C4-2B (cell line): Measurements from ENCODE around the gene C2CD4C.

Experiments
- H3K27ac ChIP-seq: fragments of 450-650 bp; 2 replicates; pipeline ENCODE4 v1.5.1; 2017
- CTCF ChIP-seq: fragments of 450-650 bp; conservative IDR thresholded peaks from 2 replicates; pipeline ENCODE4 v1.5.1; 2017; ENCODE audit warnings: mild to moderate bottlenecking
- ZFX ChIP-seq: fragments of 450-650 bp; IDR thresholded peaks from 2 replicates; pipeline ENCODE4 v1.6.1; 2017

C2CD4C gene

DNA sequence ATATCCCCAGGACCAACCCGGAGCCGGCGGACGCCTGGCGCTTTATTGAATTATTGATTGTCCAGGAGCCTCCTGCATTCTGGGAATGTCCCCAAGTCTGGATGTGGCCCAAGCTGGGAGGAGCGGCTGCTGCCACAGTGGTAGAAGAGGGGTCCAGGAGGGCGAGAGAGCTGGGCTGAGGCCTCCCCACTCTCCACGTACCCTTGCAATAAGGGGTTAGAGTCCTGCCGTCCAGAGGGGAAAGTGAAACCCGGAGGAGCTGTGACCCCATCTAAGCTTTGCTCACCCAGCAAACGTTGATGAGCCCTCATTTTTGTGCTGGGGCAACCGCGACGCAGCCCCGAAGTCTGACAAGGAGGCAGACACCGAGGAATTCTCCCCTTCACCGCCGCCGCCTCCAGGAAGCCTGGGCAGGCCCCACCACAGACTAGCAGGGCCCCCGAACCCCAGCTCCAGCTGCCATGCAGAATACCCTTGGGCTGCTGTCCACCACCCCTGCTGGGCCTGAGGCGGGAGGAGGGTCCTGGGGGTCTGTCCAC is 1.4 kb upstream of the C2CD4C start:
- no peak for TF ChIP-seq CTCF
- no peak for TF ChIP-seq ZFX
- no peak overlapping the region for H3K27ac ChIP-seq

DNA sequence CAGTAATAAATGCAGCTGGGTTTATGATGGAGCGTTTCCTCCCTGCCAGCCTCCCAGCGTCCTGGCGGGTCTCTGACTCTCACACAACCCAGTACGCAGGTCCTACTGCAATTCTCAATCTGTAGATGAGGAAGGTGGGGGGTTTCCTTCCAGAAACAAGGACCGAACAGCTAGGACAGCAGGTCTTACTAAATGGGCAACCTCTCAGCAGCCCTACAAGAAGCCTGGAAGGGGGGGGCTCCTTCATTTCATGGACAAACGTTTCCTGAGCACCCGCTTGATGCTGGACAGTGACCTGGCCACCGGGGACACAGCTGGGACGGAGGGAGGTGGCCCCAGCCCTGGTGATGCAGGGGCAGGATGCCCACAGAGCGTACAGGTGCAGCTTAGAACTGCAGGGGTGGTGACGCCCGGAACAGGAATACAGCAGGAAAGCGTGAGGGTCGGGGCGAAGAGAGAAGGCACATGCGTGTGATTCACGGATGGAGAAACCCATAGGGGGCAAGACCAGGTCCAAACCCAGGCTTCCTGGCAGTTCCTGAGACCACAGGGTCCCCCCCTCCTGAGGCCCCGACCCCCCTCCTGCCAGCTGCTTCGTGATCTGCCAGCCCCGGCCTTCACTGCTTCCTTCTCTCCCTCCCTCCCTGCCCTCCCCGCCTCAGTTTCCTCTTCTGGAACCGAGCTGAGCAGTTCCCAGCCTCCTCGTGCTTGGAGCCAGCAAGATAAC is 732 bp upstream of the C2CD4C start:
- no peak overlapping the region for H3K27ac ChIP-seq
- TF ChIP-seq ZFX: no peak

- no peak overlapping the region for H3K27ac ChIP-seq
- TF ChIP-seq ZFX (no peak), CTCF (no peak)
Observed at GRCh38 chr19:408441-408901, 476 bp downstream of the C2CD4C start.

GRCh38 chr19:407511-408440 is 1.2 kb downstream of the C2CD4C start:
- no peak overlapping the region for H3K27ac ChIP-seq
- TF ChIP-seq CTCF (no peak), ZFX (no peak)

DNA sequence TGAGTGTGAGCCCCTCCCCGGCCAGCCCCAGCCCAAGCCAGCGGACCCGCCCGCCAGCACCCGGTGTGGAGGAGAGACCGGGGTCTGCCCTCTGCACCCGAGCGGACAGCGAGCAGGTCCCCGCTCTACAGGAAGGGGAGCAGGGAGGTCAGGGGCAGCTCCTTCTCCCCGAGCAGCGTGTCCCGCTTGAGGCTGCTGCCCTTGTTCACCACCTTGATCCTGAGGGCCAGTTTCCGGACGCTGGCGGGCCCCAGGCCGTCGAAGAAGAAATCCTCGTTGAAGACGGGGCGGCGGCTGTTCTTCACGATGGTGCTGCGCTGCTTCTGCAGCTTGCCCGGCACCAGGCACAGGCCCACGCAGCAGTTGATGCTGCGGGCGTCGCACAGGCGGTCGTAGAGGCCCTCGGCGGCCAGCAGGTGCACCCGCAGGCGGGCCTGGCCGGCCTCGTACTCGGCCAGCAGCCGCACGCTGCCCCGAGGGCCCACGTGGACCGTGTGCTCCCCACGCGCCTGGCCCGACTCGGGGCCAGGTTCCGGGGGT is 1.9 kb downstream of the C2CD4C start:
- no peak for TF ChIP-seq CTCF
- TF ChIP-seq ZFX: no peak
- no peak overlapping the region for H3K27ac ChIP-seq

DNA sequence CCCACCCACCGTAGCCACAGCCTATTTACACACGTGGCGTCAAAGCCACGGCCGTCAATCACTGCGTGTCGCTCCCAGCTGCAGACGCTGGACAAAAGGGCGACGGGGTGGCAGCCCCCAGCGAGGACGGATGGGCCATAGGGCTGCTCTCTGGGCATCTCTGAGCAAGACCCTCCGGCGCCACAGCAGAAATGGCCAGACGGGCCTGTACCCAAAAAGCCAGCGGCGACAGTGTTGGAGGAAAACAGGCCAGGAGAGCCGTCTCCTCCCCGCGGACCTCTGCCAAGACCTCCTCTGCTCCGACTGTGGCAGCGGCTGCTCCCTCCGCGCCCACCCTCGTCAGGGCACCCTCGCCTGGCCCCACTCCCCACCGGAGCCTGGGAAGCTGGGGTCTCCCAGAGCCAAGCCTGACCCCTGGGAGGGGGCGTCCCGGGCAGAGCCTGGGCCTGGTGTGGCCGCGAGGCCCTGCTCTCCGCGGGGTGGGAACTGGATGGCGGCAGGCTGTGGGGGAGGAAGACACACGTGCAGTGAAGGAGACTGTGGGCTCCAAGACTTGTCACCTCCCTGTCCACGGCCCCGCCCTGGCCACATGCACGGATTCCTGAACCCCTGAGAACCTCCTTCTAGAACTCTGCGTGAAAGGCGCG is 2.7 kb downstream of the C2CD4C start:
- TF ChIP-seq CTCF: no peak
- TF ChIP-seq ZFX: no peak
- no peak overlapping the region for H3K27ac ChIP-seq

DNA sequence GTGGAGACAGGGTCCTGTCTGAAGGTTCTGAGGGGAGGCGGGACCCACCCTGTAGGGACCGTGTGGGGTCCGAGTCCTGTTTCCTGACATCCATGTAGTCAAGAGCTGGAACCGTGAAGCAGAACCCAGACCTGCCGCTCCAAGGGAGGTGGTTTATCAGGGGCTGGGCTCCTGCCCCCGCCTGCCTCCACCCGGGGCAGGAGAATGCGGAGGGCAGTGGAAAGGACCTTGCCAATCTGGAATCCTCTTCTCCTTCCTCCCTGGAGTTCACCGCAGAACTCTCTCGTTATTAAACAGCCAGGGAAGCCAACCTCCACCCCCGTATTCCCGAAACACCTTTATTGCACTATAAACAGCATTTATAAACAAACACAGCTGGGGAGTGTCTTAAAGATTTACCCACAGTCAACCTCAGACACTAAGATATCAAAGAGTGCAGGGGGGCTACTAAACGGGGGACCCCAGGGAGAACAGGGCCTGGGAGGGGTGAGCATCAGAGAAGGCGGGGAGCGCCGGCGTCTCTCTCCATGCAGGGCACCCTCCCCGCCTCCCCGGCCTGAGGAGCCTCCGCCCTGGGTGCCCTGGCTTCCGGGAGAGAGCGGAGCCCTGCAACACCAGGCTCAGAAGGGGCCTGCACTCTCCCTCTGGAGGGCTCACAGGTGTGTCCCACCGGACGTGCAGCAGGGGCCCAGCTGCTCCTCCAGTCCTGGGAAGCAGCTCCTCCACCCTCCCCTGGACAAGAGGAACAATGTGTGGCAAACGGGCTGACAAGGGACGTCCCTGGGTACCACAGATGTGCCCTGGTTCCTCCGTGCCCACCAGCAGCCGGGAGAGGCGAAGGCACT is 3.6 kb downstream of the C2CD4C start:
- no peak overlapping the region for H3K27ac ChIP-seq

More for the DNA sequence above, 3.6 kb downstream of the C2CD4C start:
- TF ChIP-seq ZFX (no peak), CTCF (no peak)
